Osteoblast (primary cell): ENCODE data around the gene DIAPH2. TPM values are rescaled to one million over a fixed set of nuclear protein-coding genes. Genes with fewer than 3 reads are reported as not detected.

Experiments
- DNase-seq: peaks from one replicate; pipeline ENCODE4 v3.0.0; 2011; ENCODE audit warnings: low spot score, mixed read lengths; ENCODE audit not compliant: insufficient read length; ENCODE audit errors: missing footprints
- H2AFZ ChIP-seq: 2 replicates; pipeline ENCODE4 v1.6.0; 2011; ENCODE audit warnings: mild to moderate bottlenecking, low read length
- H3K27ac ChIP-seq: 2 replicates; pipeline ENCODE4 v1.5.1; 2011; ENCODE audit warnings: mild to moderate bottlenecking, low read depth, low read length, moderate library complexity
- H3K27me3 ChIP-seq: 2 replicates; pipeline ENCODE4 v1.6.0; 2012; ENCODE audit warnings: mild to moderate bottlenecking, control low read depth, inconsistent platforms, low read length, moderate library complexity; ENCODE audit not compliant: insufficient read depth
- H3K36me3 ChIP-seq: 2 replicates; pipeline ENCODE4 v1.5.1; 2011; ENCODE audit warnings: mild to moderate bottlenecking, low read length, control low read depth, moderate library complexity; ENCODE audit not compliant: insufficient read depth
- H3K4me1 ChIP-seq: 2 replicates; pipeline ENCODE4 v1.5.1; 2011; ENCODE audit warnings: mild to moderate bottlenecking, low read length, control low read depth, moderate library complexity; ENCODE audit not compliant: insufficient read depth
- H3K4me2 ChIP-seq: 2 replicates; pipeline ENCODE4 v1.6.0; 2011; ENCODE audit warnings: mild to moderate bottlenecking, low read length; ENCODE audit not compliant: insufficient read depth
- H3K4me3 ChIP-seq: fragments of 200-600 bp; sonication (generic); 3 replicates; pipeline ENCODE4 v1.5.1; 2012; ENCODE audit warnings: mild to moderate bottlenecking, low read length, inconsistent platforms; ENCODE audit not compliant: insufficient read depth
- H3K79me2 ChIP-seq: 2 replicates; pipeline ENCODE4 v1.6.0; 2012; ENCODE audit warnings: mild to moderate bottlenecking, low read length, control low read depth, inconsistent platforms; ENCODE audit not compliant: insufficient read depth
- H3K9me3 ChIP-seq: 2 replicates; pipeline ENCODE4 v1.5.1; 2011; ENCODE audit warnings: low read depth, low read length, control low read depth
- H4K20me1 ChIP-seq: 2 replicates; pipeline ENCODE4 v1.6.0; 2012; ENCODE audit warnings: mild to moderate bottlenecking, low read length, control low read depth; ENCODE audit not compliant: insufficient read depth
- total RNA-seq: library from RNA; depleted of rRNA; stranded (reverse); fragments of >200 nt; gene quantifications from 2 replicates; pipeline ENCODE4 v1.2.3, GENCODE V29; 2012
- TF ChIP-seq, protein P1 (sequence below): IDR thresholded peaks from 2 replicates; pipeline ENCODE4 v1.5.1; 2011; ENCODE audit warnings: mild to moderate bottlenecking, low read depth, low read length, moderate library complexity; ENCODE audit errors: extremely low read depth

Gene DIAPH2
- total RNA-seq, 1 donor: 21.0 TPM

DNA sequence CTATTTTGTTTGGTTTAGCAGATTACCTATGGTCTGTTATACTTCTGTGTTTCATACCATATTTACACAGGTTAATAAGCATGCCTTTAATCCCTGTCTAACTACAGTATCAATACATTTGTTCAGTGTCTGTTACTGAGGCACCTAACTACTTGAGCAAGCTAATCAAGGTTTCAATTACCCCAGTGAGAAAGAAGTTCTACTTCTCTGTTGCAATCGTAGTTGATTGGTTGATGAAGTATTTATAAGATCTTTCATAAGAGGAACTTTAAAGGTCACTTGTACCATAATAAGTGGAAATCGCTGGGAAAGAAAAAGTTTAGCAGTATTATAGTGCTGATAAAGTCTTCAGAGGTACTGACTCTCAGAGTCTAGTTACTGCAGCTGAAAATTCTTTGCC is 689.6 kb downstream of the DIAPH2 start:
- no peaks in the 10 kb centered on the region for H3K27me3 ChIP-seq
- no peak for DNase-seq
- no peak overlapping the region for H3K4me2 ChIP-seq
- H3K9me3 ChIP-seq: no peaks in the 10 kb centered on the region
- H3K4me3 ChIP-seq: no peak overlapping the region
- no peak overlapping the region for H2AFZ ChIP-seq
- no peak overlapping the region for H3K27ac ChIP-seq
- H3K36me3 ChIP-seq: no peaks in the 10 kb centered on the region
- TF ChIP-seq, protein P1, sequence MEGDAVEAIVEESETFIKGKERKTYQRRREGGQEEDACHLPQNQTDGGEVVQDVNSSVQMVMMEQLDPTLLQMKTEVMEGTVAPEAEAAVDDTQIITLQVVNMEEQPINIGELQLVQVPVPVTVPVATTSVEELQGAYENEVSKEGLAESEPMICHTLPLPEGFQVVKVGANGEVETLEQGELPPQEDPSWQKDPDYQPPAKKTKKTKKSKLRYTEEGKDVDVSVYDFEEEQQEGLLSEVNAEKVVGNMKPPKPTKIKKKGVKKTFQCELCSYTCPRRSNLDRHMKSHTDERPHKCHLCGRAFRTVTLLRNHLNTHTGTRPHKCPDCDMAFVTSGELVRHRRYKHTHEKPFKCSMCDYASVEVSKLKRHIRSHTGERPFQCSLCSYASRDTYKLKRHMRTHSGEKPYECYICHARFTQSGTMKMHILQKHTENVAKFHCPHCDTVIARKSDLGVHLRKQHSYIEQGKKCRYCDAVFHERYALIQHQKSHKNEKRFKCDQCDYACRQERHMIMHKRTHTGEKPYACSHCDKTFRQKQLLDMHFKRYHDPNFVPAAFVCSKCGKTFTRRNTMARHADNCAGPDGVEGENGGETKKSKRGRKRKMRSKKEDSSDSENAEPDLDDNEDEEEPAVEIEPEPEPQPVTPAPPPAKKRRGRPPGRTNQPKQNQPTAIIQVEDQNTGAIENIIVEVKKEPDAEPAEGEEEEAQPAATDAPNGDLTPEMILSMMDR: no peak
- H4K20me1 ChIP-seq: no peaks in the 10 kb centered on the region
- H3K4me1 ChIP-seq: no peaks in the 10 kb centered on the region
- no peaks in the 10 kb centered on the region for H3K79me2 ChIP-seq

DNA sequence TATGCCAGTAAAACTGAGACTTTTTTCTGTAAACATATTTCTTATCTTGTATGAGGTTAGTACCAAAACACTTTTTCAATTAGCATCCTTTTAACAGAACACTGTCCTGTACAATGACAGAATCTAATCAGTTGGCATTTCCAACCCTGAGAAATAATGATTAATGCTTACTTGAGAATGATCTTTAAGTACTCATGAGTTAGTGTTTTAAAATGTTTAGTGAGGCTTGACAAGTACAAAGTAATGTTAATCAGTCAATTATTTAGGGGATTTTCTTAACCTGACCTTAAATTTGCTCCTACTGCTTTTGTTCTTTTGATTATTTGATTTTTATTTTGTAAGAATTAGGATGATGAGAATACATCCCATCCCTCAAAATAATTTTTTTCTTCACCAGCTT is 695.6 kb downstream of the DIAPH2 start:
- H3K9me3 ChIP-seq: no peaks in the 10 kb centered on the region
- no peaks in the 10 kb centered on the region for H3K4me1 ChIP-seq
- H3K4me2 ChIP-seq: no peak overlapping the region
- H2AFZ ChIP-seq: no peak overlapping the region
- no peak overlapping the region for H3K4me3 ChIP-seq
- TF ChIP-seq, protein P1: no peak
- no peaks in the 10 kb centered on the region for H4K20me1 ChIP-seq
- no peaks in the 10 kb centered on the region for H3K79me2 ChIP-seq
- no peaks in the 10 kb centered on the region for H3K27me3 ChIP-seq
- no peak for DNase-seq
- H3K27ac ChIP-seq: no peak overlapping the region
- no peaks in the 10 kb centered on the region for H3K36me3 ChIP-seq

- DNase-seq: no peak
- H3K4me1 ChIP-seq: peaks cover 4% of the 10 kb centered on the region
- H3K4me2 ChIP-seq: no peak overlapping the region
- H3K36me3 ChIP-seq: no peaks in the 10 kb centered on the region
- no peaks in the 10 kb centered on the region for H3K9me3 ChIP-seq
- H3K27me3 ChIP-seq: no peaks in the 10 kb centered on the region
- no peak overlapping the region for H3K27ac ChIP-seq
- H4K20me1 ChIP-seq: no peaks in the 10 kb centered on the region
- H2AFZ ChIP-seq: no peak overlapping the region
- H3K4me3 ChIP-seq: no peak overlapping the region
- no peaks in the 10 kb centered on the region for H3K79me2 ChIP-seq
- TF ChIP-seq, protein P1: no peak
Observed at GRCh38 chrX:97384685-97385084, 700.0 kb downstream of the DIAPH2 start.

DNA sequence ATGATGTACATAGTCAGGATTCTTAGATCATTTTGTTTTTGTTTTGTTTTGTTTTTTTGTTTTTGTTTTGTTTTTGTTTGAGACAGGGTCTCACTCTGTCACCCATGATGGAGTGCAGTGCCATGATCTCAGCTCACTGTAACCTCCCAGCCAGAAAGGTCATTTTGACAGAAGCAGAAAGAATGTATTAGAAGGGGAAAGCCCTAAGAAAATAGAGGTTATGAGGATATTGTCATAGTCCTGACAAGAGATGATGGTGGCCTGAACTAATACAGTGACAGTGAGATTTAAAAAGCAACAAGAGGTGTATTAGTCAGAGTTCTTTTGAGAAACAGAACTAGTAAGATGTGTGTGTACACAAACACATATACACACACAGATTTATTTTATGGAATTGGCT is 702.4 kb downstream of the DIAPH2 start:
- Histone ChIP-seq H3K79me2 (no peaks in the 10 kb centered on the region), H3K4me2 (no peak overlapping the region), H4K20me1 (no peaks in the 10 kb centered on the region), H3K27me3 (no peaks in the 10 kb centered on the region), H3K36me3 (no peaks in the 10 kb centered on the region), H3K9me3 (no peaks in the 10 kb centered on the region), H3K4me1 (peaks cover 5% of the 10 kb centered on the region), H3K27ac (no peak overlapping the region), H2AFZ (no peak overlapping the region), H3K4me3 (no peak overlapping the region)
- no peak for DNase-seq
- TF ChIP-seq, protein P1: no peak
